Measurements from ENCODE around the gene RAMP3.
"Not testable (repeated sequence)": the region's sequence is repeated elsewhere in the genome, so short reads cannot be mapped to it uniquely, and the experiment has no call there.

Gene RAMP3

DNA sequence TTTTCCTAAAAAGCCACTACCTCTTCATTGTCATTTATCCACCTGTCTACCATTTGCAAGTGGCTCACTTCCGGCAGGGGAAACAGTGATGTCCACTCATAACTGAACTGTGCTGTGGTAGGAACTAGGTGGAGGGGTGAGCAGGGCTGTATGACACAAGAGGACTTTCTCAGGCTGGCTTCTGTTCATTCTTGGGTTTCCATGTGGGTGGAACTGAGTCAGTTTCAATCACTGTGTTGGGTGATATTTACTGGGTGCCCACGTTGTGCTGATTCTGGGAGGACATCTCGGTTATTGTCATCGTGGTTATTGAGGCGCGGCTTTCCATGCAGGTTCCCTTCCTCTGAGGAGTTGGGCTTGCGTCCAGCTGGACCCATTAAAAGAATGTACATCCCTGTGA is 38.8 kb downstream of the RAMP3 start:
- DNase-seq (ENCODE audit: low spot score), result no peak

GRCh38 chr7:45197461-45197860 is 39.9 kb downstream of the RAMP3 start:
- no peak for DNase-seq (ENCODE audit: low spot score)

- DNase-seq (ENCODE audit: low spot score), result no peak
Measured at GRCh38 chr7:45198986-45199385, 41.4 kb downstream of the RAMP3 start.

DNA sequence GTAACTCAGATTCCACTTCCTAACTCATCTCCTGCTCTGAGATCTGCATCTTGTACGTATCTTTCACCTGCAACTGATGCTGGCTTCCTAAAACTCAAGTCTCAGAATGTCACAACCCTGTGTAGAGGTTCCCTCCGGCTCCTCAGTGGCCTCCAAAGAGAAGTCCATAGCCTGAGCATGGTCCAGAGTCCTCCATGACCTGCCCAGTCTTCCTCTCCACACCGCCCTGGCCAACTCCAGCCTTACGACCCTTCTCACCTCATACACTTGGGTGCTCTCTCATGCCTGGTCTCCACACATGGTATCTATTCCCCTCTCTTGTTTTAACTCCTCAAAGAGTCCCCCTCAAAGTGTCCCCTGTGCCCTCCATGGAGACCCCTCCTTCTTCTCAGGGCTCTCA is 41.9 kb downstream of the RAMP3 start:
- DNase-seq (ENCODE audit: low spot score), result no peak

GRCh38 chr7:45202625-45203024 is 45.0 kb downstream of the RAMP3 start:
- no peak for DNase-seq (ENCODE audit: low spot score)

- DNase-seq (ENCODE audit: low spot score), result no peak
Measured at GRCh38 chr7:45203036-45203435, 45.4 kb downstream of the RAMP3 start.

DNA sequence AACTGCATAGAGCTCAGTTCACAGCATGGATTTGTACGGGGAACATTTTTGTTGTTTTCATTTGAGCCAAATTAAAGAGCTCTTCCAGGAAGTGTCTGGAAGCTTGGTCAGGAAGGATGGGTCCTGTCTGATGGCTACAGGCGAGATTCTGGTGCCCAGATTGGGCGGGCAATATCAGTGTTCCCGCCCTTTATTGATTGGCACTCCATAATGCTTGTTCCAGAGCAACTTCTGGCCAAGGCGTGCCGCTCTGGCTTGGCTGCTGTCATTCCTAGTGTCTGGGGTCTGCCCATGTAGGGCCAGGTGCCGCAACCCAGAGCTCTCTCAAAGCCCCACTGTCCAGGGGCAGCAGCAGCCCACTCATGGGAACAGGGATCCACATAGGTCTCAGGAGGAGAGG is 45.9 kb downstream of the RAMP3 start:
- no peak for DNase-seq (ENCODE audit: low spot score)

- DNase-seq (ENCODE audit: low spot score), result peak; percentile 75
Measured at GRCh38 chr7:45203936-45204445, 46.4 kb downstream of the RAMP3 start.

DNA sequence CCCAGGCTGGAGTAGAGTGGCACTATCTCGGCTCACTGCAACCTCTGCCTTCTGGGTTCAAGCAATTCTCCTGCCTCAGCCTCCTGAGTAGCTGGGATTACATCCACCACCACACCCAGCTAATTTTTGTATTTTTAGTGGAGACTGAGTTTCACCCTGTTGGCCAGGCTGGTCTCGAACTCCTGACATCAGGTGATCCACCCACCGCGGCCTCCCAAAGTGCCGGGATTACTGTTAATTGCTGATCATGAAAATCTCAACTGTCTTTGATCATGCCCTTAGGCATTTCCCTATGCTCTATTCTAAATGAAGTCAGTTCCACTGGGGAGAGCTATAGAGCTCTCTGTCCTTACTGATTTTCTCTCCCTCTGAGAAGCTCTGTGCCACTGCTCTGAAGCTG is 48.7 kb downstream of the RAMP3 start:
- not testable (repeated sequence) for DNase-seq (ENCODE audit: low spot score)

DNA sequence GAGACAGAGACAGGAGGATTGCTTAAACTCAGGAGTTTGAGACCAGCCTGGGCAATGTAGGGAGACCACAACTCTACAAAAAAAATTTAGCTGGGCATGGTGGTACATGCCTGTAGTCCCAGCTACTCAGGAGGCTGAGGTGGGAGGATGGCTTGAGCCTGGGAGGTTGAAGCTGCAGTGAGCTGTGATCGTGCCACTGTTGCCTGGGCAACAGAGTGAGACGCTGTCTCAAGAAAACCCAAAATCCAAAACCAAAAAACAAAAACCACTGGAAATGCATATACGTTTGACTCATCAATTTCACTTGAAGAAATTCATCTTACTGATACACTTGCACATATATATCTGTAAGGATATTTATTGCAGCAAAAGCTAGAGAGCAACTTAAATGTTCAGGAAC is 52.3 kb downstream of the RAMP3 start:
- not testable (repeated sequence) for DNase-seq (ENCODE audit: low spot score)

DNA sequence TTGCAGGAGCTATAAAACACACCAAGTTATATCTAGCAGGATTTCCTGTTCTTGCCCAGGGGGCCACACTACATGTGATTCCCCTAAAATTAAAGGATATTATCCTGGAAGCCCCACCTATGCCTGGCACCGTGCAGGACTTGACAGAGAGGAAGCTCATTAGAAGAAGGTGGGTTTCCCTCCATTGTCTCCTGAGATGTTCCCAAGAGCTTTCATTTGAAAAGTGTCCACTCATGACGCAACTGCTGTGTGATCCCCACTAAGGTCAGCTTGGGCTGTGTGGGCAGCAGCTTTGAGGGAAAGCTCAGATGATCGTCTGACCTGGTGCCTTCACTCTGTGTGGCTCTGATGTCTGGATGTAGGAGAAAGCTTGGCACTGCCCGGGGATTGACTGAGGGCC is 53.5 kb downstream of the RAMP3 start:
- DNase-seq (ENCODE audit: low spot score), result no peak

DNA sequence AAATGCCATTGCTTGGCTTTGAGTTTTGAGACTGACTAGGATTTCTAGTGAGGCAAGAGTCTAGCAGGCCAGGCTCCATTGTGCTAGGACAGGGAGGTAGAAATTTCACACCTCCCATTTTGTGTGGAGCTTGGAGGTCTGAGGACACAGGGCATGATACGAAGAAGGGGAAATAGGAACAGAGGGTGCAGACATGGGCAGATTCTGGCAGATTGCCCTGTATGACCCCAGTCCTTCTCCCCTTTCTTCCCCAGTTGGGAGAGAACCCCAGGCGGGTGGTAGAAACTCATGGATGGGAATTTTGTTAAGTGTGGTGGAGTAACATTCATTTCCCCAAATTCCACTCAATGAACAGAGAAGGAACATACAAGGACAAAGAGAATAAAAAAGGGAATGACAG is 54.4 kb downstream of the RAMP3 start:
- DNase-seq (ENCODE audit: low spot score), result no peak

DNA sequence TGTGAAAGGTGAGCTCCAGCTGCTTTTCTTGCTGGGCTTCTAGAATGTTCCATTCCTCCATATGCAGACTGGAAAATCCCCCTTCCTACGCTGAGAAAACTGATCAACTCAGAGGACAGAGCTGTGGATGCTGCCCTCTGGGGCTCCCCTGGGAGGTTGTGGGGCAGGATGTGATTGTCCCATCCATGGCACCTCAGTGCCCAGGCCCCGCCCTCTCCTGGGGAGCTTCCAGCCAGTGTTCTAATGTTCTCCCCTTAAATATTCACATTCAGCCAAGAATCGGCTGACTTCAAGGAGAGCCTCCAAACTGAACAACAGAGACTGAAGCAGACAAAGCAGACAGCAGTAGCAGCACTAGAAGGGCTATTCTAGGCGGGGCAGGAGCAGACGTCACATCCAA is 55.0 kb downstream of the RAMP3 start:
- no peak for DNase-seq (ENCODE audit: low spot score)

- no peak for DNase-seq (ENCODE audit: low spot score)
Measured at GRCh38 chr7:45215601-45216062, 58.0 kb downstream of the RAMP3 start.

DNA sequence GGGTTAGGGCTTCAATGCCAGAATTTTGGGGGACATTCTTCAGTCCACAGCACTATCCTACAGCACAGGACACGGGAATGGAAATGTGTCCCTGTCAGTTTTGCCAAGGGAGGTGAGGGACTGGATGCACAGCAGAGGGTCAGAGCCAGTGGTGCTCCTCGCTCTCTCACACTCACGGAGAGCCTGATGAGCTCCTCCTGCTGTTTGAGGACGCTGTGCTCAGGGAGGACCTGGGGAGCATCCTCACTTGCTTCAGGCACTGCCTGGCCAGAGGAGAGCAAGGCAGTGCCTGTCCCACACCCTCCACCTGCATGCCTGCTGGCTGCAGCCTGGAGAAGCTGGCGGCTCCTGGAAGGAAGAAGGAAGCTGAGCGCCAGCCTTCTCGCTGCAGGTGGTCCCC is 58.6 kb downstream of the RAMP3 start:
- DNase-seq (ENCODE audit: low spot score), result no peak

DNA sequence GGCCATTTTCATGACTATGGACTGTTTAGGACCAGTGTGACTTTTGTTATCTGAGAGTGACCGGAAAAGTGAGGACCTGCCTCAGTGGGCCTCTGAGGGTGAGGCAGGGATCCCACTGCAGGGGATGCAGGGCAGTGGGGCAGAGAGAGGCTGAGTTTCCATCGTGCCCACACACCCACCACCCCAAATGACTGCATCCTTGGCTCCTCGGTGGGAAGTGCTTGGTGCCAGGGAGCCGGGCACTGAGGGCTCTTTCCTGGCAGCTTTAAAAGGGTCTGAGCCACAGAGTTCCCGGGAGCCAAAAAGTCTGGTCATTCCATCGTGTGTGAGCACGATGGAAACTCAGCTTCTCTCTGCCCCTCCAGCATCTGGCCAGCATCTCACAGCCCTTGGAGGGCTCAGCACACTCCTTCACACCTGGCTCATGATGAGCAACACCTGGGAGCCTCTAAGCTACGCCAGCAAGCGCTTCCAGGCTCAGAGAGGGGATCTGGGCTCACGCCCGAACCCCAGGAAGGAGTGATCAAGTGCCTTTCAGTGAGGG is 59.1 kb downstream of the RAMP3 start:
- DNase-seq (ENCODE audit: low spot score), result no peak

GRCh38 chr7:45217358-45217757 is 59.8 kb downstream of the RAMP3 start:
- peak; percentile 14 for DNase-seq (ENCODE audit: low spot score)

- no peak for DNase-seq (ENCODE audit: low spot score)
Measured at GRCh38 chr7:45219130-45219529, 61.5 kb downstream of the RAMP3 start.

DNA sequence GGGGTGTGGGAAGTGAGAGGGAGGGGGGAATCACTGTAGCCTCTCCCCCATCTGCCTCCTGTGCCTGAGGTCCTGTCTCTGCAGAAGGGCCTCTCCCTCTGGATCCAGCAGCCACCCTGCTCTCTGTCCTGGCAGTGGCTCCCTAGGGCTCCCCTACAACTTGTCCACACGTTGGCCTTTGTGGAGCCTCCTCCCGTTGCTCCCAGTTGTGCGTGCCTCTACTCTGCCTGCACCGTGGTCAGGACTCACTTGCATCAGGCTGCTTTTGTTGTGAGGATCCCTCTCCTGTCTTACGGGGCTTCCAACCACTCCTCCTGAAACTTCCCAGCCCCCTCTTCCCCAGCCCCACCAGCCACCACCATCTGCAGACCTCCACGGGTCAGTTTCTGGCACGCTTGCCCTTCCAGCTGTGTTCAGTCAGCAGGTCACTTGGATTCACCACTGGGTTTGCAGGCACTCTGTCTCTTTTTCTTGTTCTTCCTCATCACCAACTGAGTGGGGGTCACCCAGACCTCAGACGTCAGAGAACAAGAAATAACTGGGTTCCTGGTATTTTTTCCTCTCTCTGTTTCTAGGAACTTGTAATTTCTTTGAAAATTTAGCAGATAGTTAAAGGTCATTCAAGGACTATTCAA is 62.3 kb downstream of the RAMP3 start:
- DNase-seq (ENCODE audit: low spot score), result no peak

- no peak for DNase-seq (ENCODE audit: low spot score)
Measured at GRCh38 chr7:45220846-45221618, 63.4 kb downstream of the RAMP3 start.

DNA sequence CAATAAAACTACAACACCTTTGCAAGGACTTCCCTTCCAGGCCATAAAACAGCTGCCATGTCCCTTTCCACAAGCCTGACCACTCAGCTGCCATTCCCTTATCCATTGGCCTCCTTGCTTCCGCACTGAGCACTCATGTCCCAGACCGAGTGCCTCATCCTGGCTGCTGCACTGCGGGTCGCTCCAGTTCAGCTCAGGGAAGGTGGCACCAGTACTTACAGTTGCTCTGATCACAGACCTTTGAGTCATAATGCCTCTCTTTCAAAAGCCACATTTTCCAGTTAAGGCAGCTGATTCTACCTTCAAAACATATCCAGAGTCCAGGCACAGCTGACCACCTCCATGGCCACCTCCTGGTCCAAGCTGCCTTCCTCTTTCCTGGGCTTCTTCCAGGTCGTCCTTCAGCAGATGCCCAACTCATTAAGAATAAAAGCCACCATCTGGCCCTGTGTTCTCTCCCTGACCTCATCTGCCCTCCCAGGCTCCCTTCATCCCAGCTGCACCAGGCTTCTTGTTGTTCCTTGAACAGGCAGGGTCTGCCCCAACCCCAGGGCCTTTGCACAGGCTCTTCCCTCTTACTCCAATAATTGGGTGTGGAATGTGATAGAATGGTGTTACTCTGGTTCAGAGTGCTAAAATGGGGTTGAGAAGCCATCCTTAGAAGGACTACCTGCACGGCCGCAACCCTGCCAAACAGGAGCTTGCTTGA is 64.5 kb downstream of the RAMP3 start:
- DNase-seq (ENCODE audit: low spot score), result no peak

DNA sequence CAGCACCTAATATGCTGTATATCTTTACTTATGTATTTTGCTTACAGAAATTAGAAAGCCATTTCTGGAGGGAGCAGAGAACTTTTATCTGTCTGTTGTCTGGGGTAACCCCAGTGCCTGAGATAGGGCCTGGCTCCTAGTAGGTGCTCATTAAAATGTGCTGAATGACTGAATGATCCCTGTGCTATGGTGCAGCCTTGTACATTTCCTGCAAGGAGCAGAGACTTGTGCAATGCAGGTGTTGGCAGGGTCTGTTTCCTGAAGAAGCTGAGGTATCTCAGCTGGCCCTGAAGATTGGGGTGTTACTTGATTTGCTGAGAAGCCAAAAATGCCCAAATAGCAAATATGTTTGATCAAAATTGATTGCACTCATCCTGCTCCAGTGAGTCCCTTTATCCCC is 65.5 kb downstream of the RAMP3 start:
- DNase-seq (ENCODE audit: low spot score), result no peak

Measured in GM03348 (cell line).